Forelimb muscle (tissue), 1 donor: Measurements from ENCODE around the gene TEX2. TPM values are rescaled to one million over a fixed set of nuclear protein-coding genes. Genes with fewer than 3 reads are reported as not detected.
"Not testable (repeated sequence)": the region's sequence is repeated elsewhere in the genome, so short reads cannot be mapped to it uniquely, and the experiment has no call there.

Source experiments
- DNase-seq: peaks from one replicate; pipeline ENCODE4 v3.0.0-alpha.2; 2013; ENCODE audit warnings: low read depth
- polyA plus RNA-seq: library from polyadenylated mRNA; unstranded; fragments of 120-200 nt; gene quantifications from one replicate; pipeline ENCODE4 v1.2.1, GENCODE V29; 2013; ENCODE audit not compliant: insufficient read length

TEX2 gene
- polyA plus RNA-seq, 1 donor: 22.2 TPM

- no peak for DNase-seq
Observed at GRCh38 chr17:64183815-64184214, 79.2 kb downstream of the TEX2 start.

- no peak for DNase-seq
Observed at GRCh38 chr17:64182325-64183012, 80.6 kb downstream of the TEX2 start.

- DNase-seq: no peak
Observed at GRCh38 chr17:64180089-64181073, 82.7 kb downstream of the TEX2 start.

GRCh38 chr17:64179024-64179423 lies 84.0 kb downstream of the TEX2 start:
- not testable (repeated sequence) for DNase-seq

GRCh38 chr17:64178011-64178825 lies 84.8 kb downstream of the TEX2 start:
- DNase-seq: no peak

- no peak for DNase-seq
Observed at GRCh38 chr17:64177311-64178010, 85.6 kb downstream of the TEX2 start.

GRCh38 chr17:64176556-64176955 lies 86.5 kb downstream of the TEX2 start:
- no peak for DNase-seq

GRCh38 chr17:64174686-64175456 lies 88.2 kb downstream of the TEX2 start:
- DNase-seq: no peak

GRCh38 chr17:64173646-64174045 lies 89.4 kb downstream of the TEX2 start:
- DNase-seq: no peak

- DNase-seq: no peak
Observed at GRCh38 chr17:64172510-64172909, 90.5 kb downstream of the TEX2 start.

- DNase-seq: no peak
Observed at GRCh38 chr17:64171041-64171440, 92.0 kb downstream of the TEX2 start.

GRCh38 chr17:64170286-64170685 lies 92.8 kb downstream of the TEX2 start:
- no peak for DNase-seq

- DNase-seq: not testable (repeated sequence)
Observed at GRCh38 chr17:64167666-64168065, 95.4 kb downstream of the TEX2 start.

- no peak for DNase-seq
Observed at GRCh38 chr17:64166876-64167275, 96.2 kb downstream of the TEX2 start.

GRCh38 chr17:64165347-64165746 lies 97.7 kb downstream of the TEX2 start:
- no peak for DNase-seq

GRCh38 chr17:64164596-64165285 lies 98.3 kb downstream of the TEX2 start:
- no peak for DNase-seq

- no peak for DNase-seq
Observed at GRCh38 chr17:64163468-64163867, 99.6 kb downstream of the TEX2 start.

GRCh38 chr17:64162554-64162953 lies 100.5 kb downstream of the TEX2 start:
- DNase-seq: no peak

GRCh38 chr17:64161380-64162176 lies 101.5 kb downstream of the TEX2 start:
- no peak for DNase-seq
